K562 (cell line): Measurements from ENCODE around the gene TMEM266.

ENCODE experiments used
- CBX8 ChIP-seq: fragments of 200-600 bp; sonication (generic); IDR thresholded peaks from 2 replicates; pipeline ENCODE4 v1.6.1; 2012; ENCODE audit warnings: borderline replicate concordance, mixed run types, low read depth, mild to moderate bottlenecking, moderate library complexity, mixed read lengths, low read length, control low read depth, inconsistent platforms; ENCODE audit not compliant: poor library complexity, severe bottlenecking; ENCODE audit errors: extremely low read depth
- E2F4 ChIP-seq: sonication (generic); formaldehyde crosslinking; IDR thresholded peaks from 2 replicates; pipeline ENCODE4 v1.8.0; 2022; ENCODE audit warnings: mild to moderate bottlenecking, low read depth, missing genetic modification reagents
- EZH2 ChIP-seq: IDR thresholded peaks from 2 replicates; pipeline ENCODE4 v1.6.1; 2012; ENCODE audit warnings: low read depth, mild to moderate bottlenecking, inconsistent platforms, low read length, borderline replicate concordance
- FOXJ3 ChIP-seq: sonication (generic); formaldehyde crosslinking; IDR thresholded peaks from 2 replicates; pipeline ENCODE4 v1.4.0; 2020; ENCODE audit warnings: mild to moderate bottlenecking, missing genetic modification reagents
- KLF16 ChIP-seq: IDR thresholded peaks from 2 replicates; pipeline ENCODE4 v1.6.1; 2016; ENCODE audit warnings: antibody characterized with exemption
- NR1H2 ChIP-seq: sonication (generic); formaldehyde crosslinking; IDR thresholded peaks from 2 replicates; pipeline ENCODE4 v1.4.0; 2020; ENCODE audit warnings: mild to moderate bottlenecking, missing genetic modification reagents
- SMAD2 ChIP-seq: fragments of 150-350 bp; IDR thresholded peaks from 2 replicates; pipeline ENCODE4 v1.6.1; 2014; ENCODE audit warnings: low read depth, mild to moderate bottlenecking, low read length
- SP1 ChIP-seq: sonication (generic); formaldehyde crosslinking; IDR thresholded peaks from 2 replicates; pipeline ENCODE4 v1.8.1; 2022; ENCODE audit warnings: mild to moderate bottlenecking, missing genetic modification reagents
- STAT6 ChIP-seq: sonication (generic); formaldehyde crosslinking; IDR thresholded peaks from 2 replicates; pipeline ENCODE4 v1.8.1; 2023; ENCODE audit warnings: mild to moderate bottlenecking, missing genetic modification reagents
- TAF15 ChIP-seq: fragments of 200-400 bp; formaldehyde crosslinking; IDR thresholded peaks from 2 replicates; pipeline ENCODE4 v1.6.1; 2017; ENCODE audit warnings: mild to moderate bottlenecking, low read depth, low read length, moderate library complexity
- ZZZ3 ChIP-seq: fragments of 450-650 bp; IDR thresholded peaks from 2 replicates; pipeline ENCODE4 v1.6.1; 2016; ENCODE audit warnings: antibody characterized with exemption, mild to moderate bottlenecking, moderate library complexity
- TF ChIP-seq, protein P1 (sequence below), 3 experiments: IDR thresholded peaks in 2 of 3; conservative IDR thresholded peaks in 1 of 3; 2 replicates each; pipeline ENCODE4 v1.5.1; 2011 to 2012; ENCODE audit warnings: low read length in 3 of 3, mild to moderate bottlenecking in 3 of 3, control low read depth in 2 of 3, improper control_type of control experiment in 1 of 3, inconsistent platforms in 1 of 3, low read depth in 1 of 3, mixed read lengths in 1 of 3, moderate library complexity in 1 of 3; ENCODE audit not compliant: insufficient read depth in 2 of 3
- TF ChIP-seq, protein P2 (sequence below): fragments of 250-450 bp; sonication (Bioruptor Pico); IDR thresholded peaks from 2 replicates; pipeline ENCODE4 v1.9.0; 2021; ENCODE audit warnings: mild to moderate bottlenecking, inconsistent platforms

DNA sequence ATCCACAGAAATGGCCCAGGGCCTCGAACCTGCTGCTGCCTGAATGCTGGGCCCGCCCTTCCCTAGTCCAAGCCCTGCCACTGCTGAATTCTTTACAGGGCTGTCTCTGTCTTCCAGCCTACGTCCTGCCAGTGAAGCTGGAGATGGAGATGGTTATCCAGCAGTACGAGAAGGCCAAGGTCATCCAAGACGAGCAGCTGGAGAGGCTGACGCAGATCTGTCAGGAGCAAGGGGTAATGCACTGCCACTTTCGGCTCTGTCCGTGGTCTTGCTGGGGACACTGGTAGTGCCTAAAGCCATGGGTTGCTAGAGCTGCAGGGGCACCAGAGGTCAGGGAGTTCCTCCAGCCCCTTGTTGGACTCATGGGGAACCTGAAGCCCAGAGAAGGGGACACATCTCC lies 115.7 kb downstream of the TMEM266 start:
- TF ChIP-seq CBX8 (no peak), SP1 (CRISPR knock-in tag) (no peak), STAT6 (CRISPR knock-in tag) (no peak), NR1H2 (CRISPR knock-in tag) (no peak), ZZZ3 (no peak), KLF16 (no peak), E2F4 (CRISPR knock-in tag) (no peak), TAF15 (no peak), FOXJ3 (CRISPR knock-in tag) (no peak), EZH2 (no peak), SMAD2 (no peak)
- TF ChIP-seq, protein P1, sequence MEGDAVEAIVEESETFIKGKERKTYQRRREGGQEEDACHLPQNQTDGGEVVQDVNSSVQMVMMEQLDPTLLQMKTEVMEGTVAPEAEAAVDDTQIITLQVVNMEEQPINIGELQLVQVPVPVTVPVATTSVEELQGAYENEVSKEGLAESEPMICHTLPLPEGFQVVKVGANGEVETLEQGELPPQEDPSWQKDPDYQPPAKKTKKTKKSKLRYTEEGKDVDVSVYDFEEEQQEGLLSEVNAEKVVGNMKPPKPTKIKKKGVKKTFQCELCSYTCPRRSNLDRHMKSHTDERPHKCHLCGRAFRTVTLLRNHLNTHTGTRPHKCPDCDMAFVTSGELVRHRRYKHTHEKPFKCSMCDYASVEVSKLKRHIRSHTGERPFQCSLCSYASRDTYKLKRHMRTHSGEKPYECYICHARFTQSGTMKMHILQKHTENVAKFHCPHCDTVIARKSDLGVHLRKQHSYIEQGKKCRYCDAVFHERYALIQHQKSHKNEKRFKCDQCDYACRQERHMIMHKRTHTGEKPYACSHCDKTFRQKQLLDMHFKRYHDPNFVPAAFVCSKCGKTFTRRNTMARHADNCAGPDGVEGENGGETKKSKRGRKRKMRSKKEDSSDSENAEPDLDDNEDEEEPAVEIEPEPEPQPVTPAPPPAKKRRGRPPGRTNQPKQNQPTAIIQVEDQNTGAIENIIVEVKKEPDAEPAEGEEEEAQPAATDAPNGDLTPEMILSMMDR (IDR thresholded peaks at IDR 0.05 in 2 of 3, conservative IDR thresholded peaks at IDR 0.05 in 1 of 3; ENCODE audit: insufficient read depth in 2 of 3, low read depth in 1 of 3, low read length in 3 of 3) = no peak
- TF ChIP-seq, protein P2, sequence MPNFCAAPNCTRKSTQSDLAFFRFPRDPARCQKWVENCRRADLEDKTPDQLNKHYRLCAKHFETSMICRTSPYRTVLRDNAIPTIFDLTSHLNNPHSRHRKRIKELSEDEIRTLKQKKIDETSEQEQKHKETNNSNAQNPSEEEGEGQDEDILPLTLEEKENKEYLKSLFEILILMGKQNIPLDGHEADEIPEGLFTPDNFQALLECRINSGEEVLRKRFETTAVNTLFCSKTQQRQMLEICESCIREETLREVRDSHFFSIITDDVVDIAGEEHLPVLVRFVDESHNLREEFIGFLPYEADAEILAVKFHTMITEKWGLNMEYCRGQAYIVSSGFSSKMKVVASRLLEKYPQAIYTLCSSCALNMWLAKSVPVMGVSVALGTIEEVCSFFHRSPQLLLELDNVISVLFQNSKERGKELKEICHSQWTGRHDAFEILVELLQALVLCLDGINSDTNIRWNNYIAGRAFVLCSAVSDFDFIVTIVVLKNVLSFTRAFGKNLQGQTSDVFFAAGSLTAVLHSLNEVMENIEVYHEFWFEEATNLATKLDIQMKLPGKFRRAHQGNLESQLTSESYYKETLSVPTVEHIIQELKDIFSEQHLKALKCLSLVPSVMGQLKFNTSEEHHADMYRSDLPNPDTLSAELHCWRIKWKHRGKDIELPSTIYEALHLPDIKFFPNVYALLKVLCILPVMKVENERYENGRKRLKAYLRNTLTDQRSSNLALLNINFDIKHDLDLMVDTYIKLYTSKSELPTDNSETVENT = no peak
